ENCODE results near the gene CALML6. TPM values are rescaled to one million over a fixed set of nuclear protein-coding genes. Genes with fewer than 3 reads are reported as not detected.

Gene CALML6
- total RNA-seq, 1 experiment from 2014 or later = 1.7 TPM

- H4K5ac ChIP-seq (ENCODE audit: insufficient read length, low read depth, low read length) = no peak overlapping the region
- no peaks in the 10 kb centered on the region for H4K20me1 ChIP-seq (ENCODE audit: control insufficient read depth, insufficient read depth, insufficient read length)
- no peak overlapping the region for H3K9ac ChIP-seq (ENCODE audit: extremely low read depth, insufficient read length, low read length)
- H3K9me3 ChIP-seq (ENCODE audit: control insufficient read depth, low read depth, low read length) = no peaks in the 10 kb centered on the region
- H3K14ac ChIP-seq (ENCODE audit: insufficient read depth, low read length) = no peak overlapping the region
- H3K23me2 ChIP-seq (ENCODE audit: insufficient read length, low read depth, low read length, poor library complexity, severe bottlenecking) = peaks cover 6% of the 10 kb centered on the region
- peaks cover 41 to 49% of the 10 kb centered on the region in 2 experiments for H3K4me1 Mint-ChIP-seq
- H3K27ac Mint-ChIP-seq = no peak overlapping the region
- peak overlapping the region in 1 of 2 experiments; percentile 85; a peak in 2 of 5 replicates for H3K4me3 Mint-ChIP-seq
- no peak overlapping the region for H3K4ac ChIP-seq (ENCODE audit: low read depth, low read length)
- no peak overlapping the region for H3T11ph ChIP-seq (ENCODE audit: low read length)
- WGBS (ENCODE audit: extremely low coverage, insufficient read length, low lambda C conversion rate) = no CpG with 5 or more reads among the region's 7 CpGs
- no peak overlapping the region for H2BK120ac ChIP-seq (ENCODE audit: low read depth, low read length, poor library complexity, severe bottlenecking)
- no peak overlapping the region for H2BK20ac ChIP-seq (ENCODE audit: low read depth, low read length, poor library complexity, severe bottlenecking)
- no peak overlapping the region for H2BK15ac ChIP-seq (ENCODE audit: low read depth, low read length)
- H2BK12ac ChIP-seq (ENCODE audit: insufficient read length, low read depth, low read length) = no peak overlapping the region
- H3K27ac ChIP-seq (ENCODE audit: insufficient read length, low read depth, low read length) = no peak overlapping the region
- peaks cover 5% of the 10 kb centered on the region; the same call in 1 of the 2 replicates for H3K4me1 ChIP-seq (ENCODE audit: insufficient read depth, low read length)
- no peaks in the 10 kb centered on the region; a peak in 1 of 5 replicates for H3K9me3 Mint-ChIP-seq
- no peak overlapping the region for H3K56ac ChIP-seq (ENCODE audit: insufficient read length, low read depth, low read length)
- no peaks in the 10 kb centered on the region for H3K79me1 ChIP-seq (ENCODE audit: insufficient read depth, low read depth, low read length, poor library complexity, severe bottlenecking)
- no peaks in the 10 kb centered on the region; the same call in none of the 2 replicates for H3K27me3 ChIP-seq (ENCODE audit: insufficient read depth, low read length)
- H3K79me2 ChIP-seq (ENCODE audit: insufficient read depth, low read length) = peaks cover 21% of the 10 kb centered on the region; the same call in 1 of the 2 replicates
- H2AK5ac ChIP-seq (ENCODE audit: insufficient read length, low read length) = no peak overlapping the region
- peaks cover 0 to 3% (median 3%) of the 10 kb centered on the region in 3 experiments; a peak in 4 of 7 replicates for H3K36me3 Mint-ChIP-seq (ENCODE audit: insufficient read depth in 1 of 3, low read depth in 3 of 3)
- H4K8ac ChIP-seq (replicated peaks; ENCODE audit: insufficient read length, low read depth, low read length) = no peak overlapping the region
- no peak for TF ChIP-seq CTCF (conservative IDR thresholded peaks at IDR 0.05)
- H3K27me3 Mint-ChIP-seq (ENCODE audit: low read depth) = peaks cover 8% of the 10 kb centered on the region
- H3K18ac ChIP-seq (ENCODE audit: insufficient read length, low read depth, low read length) = no peak overlapping the region
- H3K4me2 ChIP-seq (ENCODE audit: insufficient read depth, insufficient read length, low read length) = no peak overlapping the region
- no peak overlapping the region for H4K91ac ChIP-seq (ENCODE audit: insufficient read length, low read depth, low read length)
- no peak overlapping the region for H2AFZ ChIP-seq (ENCODE audit: low read length)
- DNase-seq = no peak
- no peak overlapping the region for H2BK5ac ChIP-seq (ENCODE audit: insufficient read length, low read length)
- H3K23ac ChIP-seq (ENCODE audit: insufficient read length, low read depth, low read length) = no peak overlapping the region
Measured at GRCh38 chr1:1892763-1893120, 22.3 kb upstream of the CALML6 start.

All from H9 (cell line).